OCI-LY1 (cell line): ENCODE data around the gene SMURF2.

Experiments used
- CTCF ChIP-seq: fragments of 200-600 bp; sonication (generic), shearing (Covaris generic); IDR thresholded peaks from 2 replicates; pipeline ENCODE4 v1.5.1; 2017; ENCODE audit warnings: mild to moderate bottlenecking, antibody characterized with exemption, low read length, moderate library complexity, mixed read lengths
- EZH2 ChIP-seq: fragments of 200-600 bp; sonication (generic), shearing (Covaris generic); IDR thresholded peaks from 2 replicates; pipeline ENCODE4 v1.8.0; 2017; ENCODE audit warnings: borderline replicate concordance, mixed run types, mild to moderate bottlenecking, antibody characterized with exemption, low read length, moderate library complexity, mixed read lengths

- TF ChIP-seq CTCF (no peak), EZH2 (no peak)
These were observed 141.7 kb downstream of the SMURF2 start for GRCh38 chr17:64520359-64520758.
